ENCODE results near the gene UGT1A4.

GRCh38 chr2:233674995-233675394 lies 43.5 kb upstream of the UGT1A4 start:
- TF ChIP-seq GATA2 (IDR thresholded peaks at IDR 0.05; ENCODE audit: low read depth, low read length) (no peak), GATA3 (IDR thresholded peaks at IDR 0.05; ENCODE audit: low read depth, low read length) (no peak)
